Measurements from ENCODE around the gene CSPG4.

Gene CSPG4

DNA sequence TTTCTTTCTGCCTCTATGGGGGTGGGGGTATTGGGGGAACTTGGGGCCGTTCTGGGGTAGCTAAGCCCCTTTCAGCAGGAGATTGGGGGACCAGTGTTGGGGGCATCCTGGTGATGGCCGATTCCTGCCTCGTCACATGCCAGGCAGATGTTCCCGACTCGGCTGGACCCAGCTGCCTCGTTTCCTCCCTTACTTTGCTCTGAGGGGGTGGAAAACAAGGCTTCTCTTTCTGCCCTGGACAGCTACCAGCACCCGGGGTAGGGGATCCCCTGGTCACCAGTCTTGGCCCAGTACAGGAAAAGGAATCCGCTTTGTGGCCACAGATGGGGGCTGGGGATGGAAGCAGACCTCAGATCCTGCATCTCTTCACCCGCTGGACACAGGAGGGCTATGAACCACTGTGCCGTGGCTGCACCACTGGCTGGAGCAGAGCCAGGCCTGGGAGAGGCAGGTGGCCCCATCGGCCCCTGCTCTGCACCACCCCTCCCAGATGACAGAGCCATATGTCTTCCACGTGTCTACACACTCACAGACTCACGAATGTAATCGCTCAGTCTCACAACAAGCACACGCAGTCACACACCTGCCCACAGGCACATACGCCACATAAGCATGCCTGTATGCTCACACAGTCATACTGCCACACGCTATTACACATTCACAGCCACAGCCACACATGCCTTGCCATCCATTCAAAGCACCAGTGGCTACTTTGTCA lies 52.6 kb downstream of the CSPG4 start:
- TF ChIP-seq, protein P1, sequence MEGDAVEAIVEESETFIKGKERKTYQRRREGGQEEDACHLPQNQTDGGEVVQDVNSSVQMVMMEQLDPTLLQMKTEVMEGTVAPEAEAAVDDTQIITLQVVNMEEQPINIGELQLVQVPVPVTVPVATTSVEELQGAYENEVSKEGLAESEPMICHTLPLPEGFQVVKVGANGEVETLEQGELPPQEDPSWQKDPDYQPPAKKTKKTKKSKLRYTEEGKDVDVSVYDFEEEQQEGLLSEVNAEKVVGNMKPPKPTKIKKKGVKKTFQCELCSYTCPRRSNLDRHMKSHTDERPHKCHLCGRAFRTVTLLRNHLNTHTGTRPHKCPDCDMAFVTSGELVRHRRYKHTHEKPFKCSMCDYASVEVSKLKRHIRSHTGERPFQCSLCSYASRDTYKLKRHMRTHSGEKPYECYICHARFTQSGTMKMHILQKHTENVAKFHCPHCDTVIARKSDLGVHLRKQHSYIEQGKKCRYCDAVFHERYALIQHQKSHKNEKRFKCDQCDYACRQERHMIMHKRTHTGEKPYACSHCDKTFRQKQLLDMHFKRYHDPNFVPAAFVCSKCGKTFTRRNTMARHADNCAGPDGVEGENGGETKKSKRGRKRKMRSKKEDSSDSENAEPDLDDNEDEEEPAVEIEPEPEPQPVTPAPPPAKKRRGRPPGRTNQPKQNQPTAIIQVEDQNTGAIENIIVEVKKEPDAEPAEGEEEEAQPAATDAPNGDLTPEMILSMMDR (IDR thresholded peaks at IDR 0.05; ENCODE audit: low read length, missing control alignments) = no peak
- H3K4me3 ChIP-seq (replicated peaks; ENCODE audit: low read depth, low read length) = no peak overlapping the region
- no peak for DNase-seq (ENCODE audit: low read depth)

DNA sequence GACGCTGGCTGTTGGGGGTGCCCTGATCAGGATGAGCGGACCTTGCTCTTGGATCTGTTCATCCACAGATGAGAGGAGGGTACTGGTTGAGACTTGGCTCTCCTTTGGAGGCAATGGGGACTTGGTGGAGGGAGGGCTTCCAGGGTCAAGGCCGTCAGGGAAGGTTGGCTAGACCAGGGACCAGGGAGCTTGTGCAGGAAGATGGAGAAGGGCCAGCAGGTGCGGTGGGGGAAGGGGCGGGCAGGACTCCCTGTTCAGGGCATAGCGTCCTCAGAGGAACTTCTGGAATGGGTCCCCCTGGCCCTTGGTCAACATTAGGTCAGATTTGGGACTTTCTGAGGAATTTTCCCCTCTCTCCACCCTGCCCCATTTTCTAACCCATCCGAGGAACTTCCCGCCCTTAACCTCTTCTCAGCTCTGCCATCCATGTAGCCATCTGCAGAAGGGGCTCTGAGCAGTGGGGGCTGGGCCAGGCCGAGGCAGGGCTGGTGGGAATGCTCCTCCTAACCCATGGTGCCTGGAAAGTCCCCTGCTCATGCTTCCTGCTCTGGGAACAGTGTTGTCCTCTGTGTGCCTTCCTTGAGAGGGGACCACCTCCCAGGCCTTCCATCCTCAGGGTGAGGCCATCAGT lies 53.4 kb downstream of the CSPG4 start:
- no peak overlapping the region for H3K4me3 ChIP-seq (replicated peaks; ENCODE audit: low read depth, low read length)
- no peak for DNase-seq (ENCODE audit: low read depth)
- TF ChIP-seq, protein P1 (IDR thresholded peaks at IDR 0.05; ENCODE audit: low read length, missing control alignments) = no peak

DNA sequence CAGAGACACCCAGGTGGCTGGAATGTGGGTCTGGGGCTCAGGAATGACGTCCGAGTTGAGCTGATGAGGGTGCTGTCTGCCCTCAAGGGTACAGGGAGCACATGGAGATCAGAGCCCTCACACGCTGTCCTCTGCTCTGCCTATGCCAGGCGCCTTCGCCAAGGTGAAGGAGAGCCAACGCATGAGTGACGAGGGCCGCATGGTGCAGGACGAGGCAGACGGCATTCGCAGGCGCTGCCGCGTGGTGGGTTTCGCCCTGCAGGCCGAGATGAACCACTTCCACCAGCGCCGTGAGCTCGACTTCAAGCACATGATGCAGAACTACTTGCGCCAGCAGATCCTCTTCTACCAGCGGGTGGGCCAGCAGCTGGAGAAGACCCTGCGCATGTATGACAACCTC lies 55.8 kb downstream of the CSPG4 start:
- DNase-seq (ENCODE audit: low read depth) = no peak
- TF ChIP-seq, protein P1 (IDR thresholded peaks at IDR 0.05; ENCODE audit: low read length, missing control alignments) = no peak

DNA sequence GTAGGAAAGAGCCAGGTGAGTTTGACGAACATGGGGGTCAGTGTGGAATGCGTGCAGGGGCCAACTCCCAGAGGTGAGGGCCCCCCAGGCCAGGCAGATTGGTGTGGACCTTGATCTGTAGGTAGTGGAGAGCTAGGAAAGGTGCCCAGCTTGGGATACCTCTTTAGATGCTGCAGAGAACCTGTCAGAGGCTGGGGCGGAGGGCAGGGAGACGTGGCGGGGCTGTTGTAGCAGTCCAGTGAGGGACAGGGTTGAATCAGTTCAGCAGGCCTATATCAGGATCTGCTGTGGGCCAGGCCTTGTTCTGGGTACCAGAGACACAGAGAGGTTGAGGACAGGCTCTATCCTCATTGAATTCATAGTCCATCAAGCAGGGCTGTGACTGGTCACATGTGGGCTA lies 56.3 kb downstream of the CSPG4 start:
- TF ChIP-seq, protein P1 (IDR thresholded peaks at IDR 0.05; ENCODE audit: low read length, missing control alignments) = no peak
- no peak overlapping the region for H3K4me3 ChIP-seq (replicated peaks; ENCODE audit: low read depth, low read length)
- DNase-seq (ENCODE audit: low read depth) = no peak

More for the DNA sequence above, 55.8 kb downstream of the CSPG4 start:
- H3K4me3 ChIP-seq (replicated peaks; ENCODE audit: low read depth, low read length) = no peak overlapping the region

DNA sequence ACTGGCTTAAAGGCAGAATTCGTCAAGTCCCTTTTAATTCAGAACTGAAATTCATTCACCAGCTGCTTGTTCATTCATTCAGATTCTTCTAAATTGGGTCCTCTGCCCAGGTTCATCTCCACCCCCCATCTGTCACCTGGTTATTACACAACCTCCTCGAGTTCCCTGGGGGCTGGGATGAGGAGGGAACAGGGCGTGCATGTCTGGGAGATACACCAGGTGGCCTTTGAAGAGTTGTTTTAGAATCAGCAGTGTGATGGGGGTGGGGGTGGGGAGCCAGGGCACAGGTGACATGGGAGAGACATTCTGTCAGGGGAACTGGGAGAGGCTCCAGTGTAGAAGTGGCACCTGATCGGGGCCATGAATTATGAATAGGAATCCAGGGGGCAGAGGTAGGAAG lies 56.7 kb downstream of the CSPG4 start:
- TF ChIP-seq, protein P1 (IDR thresholded peaks at IDR 0.05; ENCODE audit: low read length, missing control alignments) = no peak
- no peak overlapping the region for H3K4me3 ChIP-seq (replicated peaks; ENCODE audit: low read depth, low read length)
- DNase-seq (ENCODE audit: low read depth) = no peak

DNA sequence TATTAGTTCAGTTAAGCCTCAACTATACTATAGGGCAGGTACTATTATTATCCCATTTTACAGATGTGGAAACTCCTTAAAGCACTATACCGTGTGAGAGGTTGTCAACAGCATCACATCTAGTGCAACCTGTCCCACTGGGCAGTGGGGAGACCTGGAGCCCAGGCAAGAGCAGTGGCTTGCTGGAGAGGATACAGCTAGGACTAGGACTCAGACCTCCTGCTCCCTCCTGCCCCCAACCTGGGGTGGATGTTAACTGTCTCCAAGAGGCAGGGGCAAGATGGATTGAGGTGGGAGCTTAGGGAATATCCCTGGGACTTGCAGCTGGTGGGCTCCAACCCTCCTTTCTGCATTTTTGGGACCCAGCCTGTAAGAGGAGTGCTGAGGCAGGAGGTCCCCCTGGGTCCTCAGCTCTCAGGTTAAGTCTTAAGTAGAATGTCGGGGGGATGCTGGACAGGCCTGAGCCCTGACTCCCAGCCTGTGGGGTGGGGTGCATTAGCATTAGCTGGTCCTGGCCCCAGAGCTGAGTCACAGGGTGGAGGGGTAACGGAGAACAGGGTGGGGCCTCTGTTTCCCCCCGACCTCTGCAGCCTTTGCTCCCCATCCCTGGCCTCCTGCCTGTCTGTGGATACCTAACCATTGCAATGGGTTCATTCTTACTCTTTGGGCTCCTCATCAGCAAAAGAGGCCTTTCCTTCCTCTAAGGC lies 58.3 kb downstream of the CSPG4 start:
- TF ChIP-seq, protein P1 (IDR thresholded peaks at IDR 0.05; ENCODE audit: low read length, missing control alignments) = no peak
- DNase-seq (ENCODE audit: low read depth) = no peak
- H3K4me3 ChIP-seq (replicated peaks; ENCODE audit: low read depth, low read length) = no peak overlapping the region

Data from fibroblast of pulmonary artery (primary cell).